ENCODE measurements around the gene NDUFA7. TPM values are rescaled to one million over a fixed set of nuclear protein-coding genes. Genes with fewer than 3 reads are reported as not detected.
"Not testable (repeated sequence)": the region's sequence is repeated elsewhere in the genome, so short reads cannot be mapped to it uniquely, and the experiment has no call there.

The NDUFA7 gene
- total RNA-seq, 1 experiment from 2014 or later = 25.6 TPM

DNA sequence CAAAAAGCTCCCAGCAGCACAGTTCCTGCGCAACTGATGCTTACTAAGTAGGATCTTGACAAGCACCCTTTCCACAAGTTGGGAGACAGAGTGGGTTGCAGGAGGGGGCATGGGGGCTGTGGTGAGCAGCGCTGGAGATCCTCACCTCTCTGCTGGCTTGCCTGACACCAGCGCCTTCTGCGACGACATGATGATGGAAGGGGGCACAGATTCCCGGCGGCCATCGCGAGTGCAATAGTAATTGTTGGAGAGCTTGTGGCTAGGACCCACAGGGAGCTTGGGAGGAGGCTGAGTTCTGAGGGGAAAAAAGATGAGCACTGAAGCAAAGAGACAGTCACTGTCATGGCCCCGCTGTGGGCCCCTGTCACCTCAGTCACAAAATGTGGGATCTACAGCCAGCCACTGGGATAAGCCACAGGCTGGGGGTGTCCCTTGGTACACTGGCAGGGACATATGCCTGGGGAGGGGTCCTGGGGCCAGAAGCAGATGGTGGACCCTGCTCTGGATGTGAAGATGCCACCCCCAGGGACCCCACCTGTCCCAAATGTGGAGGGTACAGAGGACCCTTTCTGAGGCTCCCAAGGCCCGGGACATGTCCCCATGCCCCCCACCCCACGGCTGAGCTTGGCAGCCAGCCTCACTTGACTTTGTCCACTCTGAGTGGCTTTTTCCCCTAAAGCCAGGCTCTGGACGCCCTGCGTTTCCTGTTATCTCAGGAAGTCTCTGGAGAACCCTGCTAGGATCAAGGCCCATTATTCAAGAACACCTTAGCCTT, 4.6 kb downstream of the NDUFA7 start:
- no peak for DNase-seq
- H3K27me3 ChIP-seq = no peaks in the 10 kb centered on the region
- no peak overlapping the region for H3K27ac ChIP-seq
- no peaks in the 10 kb centered on the region for H3K36me3 ChIP-seq
- no peaks in the 10 kb centered on the region for H3K9me3 ChIP-seq (replicated peaks)
- peaks cover 5% of the 10 kb centered on the region; the same call in 1 of the 2 replicates for H3K4me1 ChIP-seq
- no peak overlapping the region for H3K4me3 ChIP-seq

DNA sequence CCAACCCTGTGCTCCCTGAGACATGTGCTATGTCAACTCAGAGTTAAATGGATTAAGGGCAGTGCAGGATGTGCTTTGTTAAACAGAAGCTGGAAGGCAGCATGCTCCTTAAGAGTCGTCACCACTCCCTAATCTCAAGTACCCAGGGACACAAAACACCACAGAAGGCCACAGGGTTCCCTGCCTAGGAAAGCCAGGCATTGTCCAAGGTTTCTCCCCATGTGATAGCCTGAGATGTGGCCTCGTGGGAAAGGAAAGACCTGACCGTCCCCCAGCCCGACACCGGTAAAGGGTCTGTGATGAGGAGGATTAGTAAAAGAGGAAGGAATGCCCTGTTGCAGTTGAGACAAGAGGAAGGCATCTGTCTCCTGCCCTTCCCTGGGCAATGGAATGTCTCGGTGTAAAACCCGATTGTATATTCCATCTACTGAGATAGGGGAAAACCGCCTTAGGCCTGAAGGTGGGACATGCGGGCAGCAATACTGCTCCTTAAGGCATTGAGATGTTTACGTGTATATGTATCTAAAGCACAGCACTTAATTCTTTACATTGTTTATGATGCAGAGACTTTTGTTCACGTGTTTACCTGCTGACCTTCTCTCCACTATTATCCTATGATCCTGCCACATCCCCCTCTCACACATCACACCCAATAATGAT, 6.1 kb downstream of the NDUFA7 start:
- not testable (repeated sequence) for DNase-seq; H3K36me3 ChIP-seq; H3K27ac ChIP-seq; H3K9me3 ChIP-seq (replicated peaks); H3K27me3 ChIP-seq; H3K4me1 ChIP-seq; H3K4me3 ChIP-seq

DNA sequence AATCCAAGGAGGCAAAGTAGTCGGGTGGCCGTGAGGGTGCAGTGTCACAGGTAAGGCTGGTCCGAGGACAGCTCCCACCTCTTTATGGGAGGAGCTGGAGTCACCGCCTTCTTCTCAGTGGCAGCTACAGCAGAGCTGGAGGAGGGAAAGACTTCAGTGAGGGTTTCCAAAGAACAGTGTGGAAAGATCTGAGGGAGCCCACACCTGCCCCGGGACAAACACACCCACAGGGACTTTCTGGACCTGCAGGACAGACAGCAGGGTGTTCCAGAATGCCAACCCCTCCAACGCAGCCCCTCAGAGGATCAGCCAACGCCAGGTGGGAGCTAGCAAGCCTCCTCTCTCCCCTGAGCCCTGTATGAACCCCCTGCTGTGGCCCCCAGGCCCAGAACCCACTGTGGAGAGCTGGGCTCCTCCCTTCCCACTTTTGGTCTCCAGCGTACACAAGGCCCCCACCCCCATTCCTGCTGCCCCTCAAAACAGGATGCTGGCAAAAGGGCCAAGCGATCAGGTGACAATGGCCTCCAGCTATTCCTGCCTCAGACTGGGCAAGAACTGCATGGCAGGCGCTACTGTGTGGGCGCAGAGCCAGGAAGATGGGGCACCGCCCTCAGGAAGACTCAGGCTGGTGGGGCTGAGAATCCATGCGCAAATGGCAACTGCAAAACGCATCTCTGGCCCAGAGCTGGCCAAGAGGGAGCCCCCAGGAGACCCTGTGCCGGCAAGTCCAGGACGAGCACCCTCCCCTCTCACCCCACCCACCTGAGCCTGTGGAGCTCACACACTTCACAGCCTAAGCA, 9.5 kb downstream of the NDUFA7 start:
- H3K27ac ChIP-seq = no peak overlapping the region
- peaks cover 3% of the 10 kb centered on the region; the same call in 1 of the 2 replicates for H3K36me3 ChIP-seq
- no peaks in the 10 kb centered on the region for H3K9me3 ChIP-seq (replicated peaks)
- DNase-seq = no peak
- H3K27me3 ChIP-seq = no peaks in the 10 kb centered on the region
- H3K4me3 ChIP-seq = no peak overlapping the region
- H3K4me1 ChIP-seq = no peaks in the 10 kb centered on the region

DNA sequence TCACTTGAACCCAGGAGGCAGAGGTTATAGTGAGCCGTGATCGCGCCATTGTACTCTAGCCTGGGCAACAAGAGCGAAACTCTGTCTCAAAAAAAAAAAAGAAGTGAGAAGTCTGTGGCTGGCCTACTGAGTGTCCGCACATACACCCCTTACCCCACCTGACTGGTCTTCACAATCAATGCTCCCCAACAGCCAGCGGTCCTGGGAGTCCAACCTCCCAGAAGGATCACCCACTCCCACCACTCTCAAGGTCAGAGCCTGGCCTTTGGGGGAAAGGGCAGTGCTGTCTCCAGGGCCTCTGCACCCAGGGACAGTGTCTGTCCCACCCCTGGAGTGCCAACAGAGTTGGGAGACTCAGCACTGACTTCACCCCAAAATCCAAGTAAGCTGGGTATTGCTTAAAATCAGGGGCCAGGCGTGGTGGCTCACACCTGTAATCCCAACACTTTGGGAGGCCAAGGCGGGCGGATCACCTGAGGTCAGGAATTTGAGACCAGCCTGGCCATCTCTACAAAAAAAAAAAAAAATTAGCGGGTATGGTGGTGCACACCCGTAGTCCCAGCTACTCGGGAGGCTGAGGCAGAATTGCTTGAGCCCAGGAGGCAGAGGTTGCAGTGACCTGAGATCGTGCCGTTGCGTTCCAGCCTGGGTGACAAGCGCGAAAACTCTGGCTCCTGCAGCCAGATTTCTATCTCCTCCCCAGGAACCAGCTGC, 10.7 kb downstream of the NDUFA7 start:
- no peak overlapping the region for H3K4me3 ChIP-seq
- no peaks in the 10 kb centered on the region for H3K27me3 ChIP-seq
- no peak overlapping the region for H3K27ac ChIP-seq
- no peaks in the 10 kb centered on the region for H3K9me3 ChIP-seq (replicated peaks)
- no peaks in the 10 kb centered on the region for H3K4me1 ChIP-seq
- H3K36me3 ChIP-seq = peaks cover 3% of the 10 kb centered on the region; the same call in 1 of the 2 replicates
- DNase-seq = no peak

DNA sequence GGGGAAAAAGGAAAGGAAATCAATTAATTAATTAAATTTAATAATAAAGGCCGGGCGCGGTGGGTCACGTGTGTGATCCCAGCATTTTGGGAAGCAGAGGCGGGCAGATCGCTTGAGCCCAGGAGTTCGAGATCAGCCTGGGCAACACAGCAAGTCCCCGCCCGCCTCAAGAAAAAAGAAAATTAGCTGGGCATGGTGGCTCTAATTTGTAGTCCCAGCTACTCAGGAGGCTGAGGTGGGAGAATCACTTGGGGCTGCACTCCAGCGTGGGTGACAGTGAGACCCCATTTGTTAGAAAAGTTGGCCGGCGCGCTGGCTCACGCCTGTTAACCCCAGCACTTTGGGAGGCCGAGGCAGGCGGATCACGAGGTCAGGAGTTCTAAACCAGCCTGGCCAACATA, 12.3 kb downstream of the NDUFA7 start:
- Histone ChIP-seq H3K4me3 (no peak overlapping the region; the same call in 1 of the 2 replicates), H3K27ac (no peak overlapping the region), H3K36me3 (peaks cover 3% of the 10 kb centered on the region; the same call in 1 of the 2 replicates), H3K9me3 (replicated peaks) (no peaks in the 10 kb centered on the region), H3K27me3 (no peaks in the 10 kb centered on the region), H3K4me1 (peaks cover 3% of the 10 kb centered on the region; the same call in 1 of the 2 replicates)
- DNase-seq = peak in 1 of 2 experiments; percentile 0

DNA sequence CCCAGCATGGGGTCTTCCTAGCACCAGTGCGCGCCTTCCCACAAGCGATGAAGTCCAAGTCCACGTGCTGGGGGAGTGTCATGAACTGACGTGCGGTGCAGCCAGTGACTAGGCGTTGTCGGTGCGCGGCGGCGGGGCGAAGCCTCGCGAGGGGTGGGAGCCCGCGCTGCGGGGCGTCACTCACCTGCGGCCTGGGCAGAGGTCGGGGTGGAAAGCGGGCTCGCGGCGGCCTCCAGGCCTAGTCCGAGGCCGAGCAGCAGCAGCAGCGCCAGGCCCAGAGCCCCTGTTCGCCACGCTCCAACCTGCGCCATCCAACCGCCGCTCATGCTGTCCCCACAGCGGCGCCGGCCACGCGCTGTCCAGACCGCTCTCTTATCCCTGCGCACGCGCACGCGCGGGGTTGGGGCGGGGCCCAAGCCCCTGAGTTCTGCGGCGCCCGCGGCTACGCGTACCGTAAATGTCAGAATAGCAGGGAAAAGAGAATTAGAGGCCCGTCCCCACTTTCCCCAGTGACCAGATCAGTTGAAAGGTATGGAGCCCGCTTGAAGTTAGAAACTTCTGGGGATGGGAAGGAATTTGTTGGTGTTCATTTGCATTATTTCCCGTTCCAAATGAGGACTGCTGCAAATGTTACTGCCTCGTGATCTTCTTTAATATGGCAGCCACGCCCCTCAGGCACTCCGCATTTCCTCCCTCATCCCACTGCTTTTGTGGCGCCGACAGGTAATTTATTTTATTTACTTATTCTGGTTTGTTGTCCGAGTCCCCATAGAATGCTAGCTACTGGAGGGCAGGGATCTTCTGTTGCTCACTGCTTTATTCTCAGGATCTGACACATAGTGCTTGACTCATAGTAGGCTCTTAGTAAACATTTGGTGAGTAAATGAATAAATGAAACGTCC, 13.0 kb downstream of the NDUFA7 start, which contains the start of gene CD320:
Gene CD320 (minus strand): TSS at position 394 of the 902 bp plus-strand sequence. CDS start 68 bp downstream, at position 326.
- H3K9me3 ChIP-seq (replicated peaks) = no peaks in the 10 kb centered on the region
- peak; percentile 86 to 90 for DNase-seq
- peak within 1 kb of the TSS; percentile 78 for H3K27ac ChIP-seq
- H3K4me1 ChIP-seq = peaks cover 3% of the 10 kb centered on the region; the same call in 1 of the 2 replicates
- peak within 1 kb of the TSS; percentile 72 for H3K4me3 ChIP-seq
- no peaks in the 10 kb centered on the region for H3K27me3 ChIP-seq
- H3K36me3 ChIP-seq = peaks cover 3% of the 10 kb centered on the region; the same call in 1 of the 2 replicates

DNA sequence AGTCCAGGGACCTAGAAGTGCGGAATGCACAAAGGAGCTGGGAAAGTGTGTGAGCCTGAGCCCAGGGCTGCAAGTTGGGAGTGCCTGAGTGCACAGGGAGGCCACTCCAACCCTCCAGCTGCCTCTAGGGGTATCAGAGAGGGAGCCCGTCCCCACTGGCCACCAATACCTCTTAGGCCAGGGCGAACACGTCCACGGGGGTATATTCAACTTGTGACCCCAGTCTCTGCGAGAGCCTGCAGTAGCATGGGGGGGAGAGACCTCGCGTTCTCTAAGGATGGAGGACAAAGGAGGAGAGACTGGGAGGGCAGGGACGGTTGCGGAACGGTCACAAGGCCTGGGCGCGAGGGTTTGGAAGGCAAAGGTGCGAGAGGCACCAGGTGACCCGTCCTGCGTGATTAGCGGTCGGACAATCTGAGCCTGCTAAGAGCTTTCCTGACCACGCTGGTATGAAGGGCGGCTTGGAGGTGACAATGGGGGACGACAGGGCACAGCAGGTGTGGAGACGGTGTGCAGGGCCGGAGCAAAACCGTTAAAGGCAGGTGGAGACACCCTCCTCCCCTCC, 13.7 kb downstream of the NDUFA7 start:
- no peaks in the 10 kb centered on the region for H3K27me3 ChIP-seq
- no peaks in the 10 kb centered on the region for H3K9me3 ChIP-seq (replicated peaks)
- peak overlapping the region; percentile 72 for H3K4me3 ChIP-seq
- H3K27ac ChIP-seq = peak overlapping the region; percentile 78
- DNase-seq = peak in 1 of 2 experiments; percentile 40
- H3K36me3 ChIP-seq = peaks cover 3% of the 10 kb centered on the region; the same call in 1 of the 2 replicates
- H3K4me1 ChIP-seq = peaks cover 6% of the 10 kb centered on the region; the same call in 1 of the 2 replicates

DNA sequence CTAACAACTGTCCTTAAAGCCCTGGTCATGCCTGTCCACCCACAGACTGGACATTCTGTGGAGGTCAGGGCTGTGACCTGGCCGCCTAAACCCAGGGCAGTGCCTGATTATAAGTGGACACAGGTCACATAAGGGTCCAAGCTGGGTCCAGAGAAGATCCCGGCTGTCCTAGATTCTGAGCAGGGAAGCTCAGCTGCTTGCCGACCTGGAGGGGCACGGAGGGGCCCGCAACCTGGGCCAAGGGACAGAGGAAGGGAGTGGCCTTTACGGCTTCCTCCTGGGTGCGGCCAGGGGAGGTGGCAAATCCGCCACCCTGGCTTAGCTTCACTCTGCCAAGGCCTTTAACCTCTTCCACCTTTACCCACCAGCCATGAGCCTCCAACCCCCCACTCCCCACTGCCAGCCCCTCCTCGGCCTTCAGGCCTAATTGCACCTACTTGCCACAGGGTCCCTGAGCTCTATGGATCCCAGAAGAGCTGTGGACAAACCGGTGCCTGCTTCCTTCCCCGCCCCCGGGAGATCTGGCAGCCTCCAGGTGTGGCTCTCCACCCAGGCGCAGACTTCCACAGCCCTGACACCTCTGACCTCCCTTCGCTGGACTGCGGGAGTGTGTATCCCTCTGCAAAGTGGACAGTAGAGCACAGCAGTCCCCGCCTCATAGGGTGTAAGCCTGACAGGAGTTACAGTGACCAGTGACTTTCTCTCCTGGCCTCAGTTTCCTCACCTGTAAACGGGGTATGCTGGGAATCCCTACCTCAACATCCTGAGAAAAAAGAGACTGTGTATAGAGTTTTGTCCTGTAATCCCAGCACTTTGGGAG, 14.7 kb downstream of the NDUFA7 start:
- H3K27ac ChIP-seq = no peak overlapping the region
- no peaks in the 10 kb centered on the region for H3K9me3 ChIP-seq (replicated peaks)
- H3K4me3 ChIP-seq = no peak overlapping the region
- peak in 1 of 2 experiments; percentile 1 for DNase-seq
- H3K36me3 ChIP-seq = peaks cover 3% of the 10 kb centered on the region; the same call in 1 of the 2 replicates
- H3K27me3 ChIP-seq = no peaks in the 10 kb centered on the region
- H3K4me1 ChIP-seq = peaks cover 9% of the 10 kb centered on the region; the same call in 1 of the 2 replicates

DNA sequence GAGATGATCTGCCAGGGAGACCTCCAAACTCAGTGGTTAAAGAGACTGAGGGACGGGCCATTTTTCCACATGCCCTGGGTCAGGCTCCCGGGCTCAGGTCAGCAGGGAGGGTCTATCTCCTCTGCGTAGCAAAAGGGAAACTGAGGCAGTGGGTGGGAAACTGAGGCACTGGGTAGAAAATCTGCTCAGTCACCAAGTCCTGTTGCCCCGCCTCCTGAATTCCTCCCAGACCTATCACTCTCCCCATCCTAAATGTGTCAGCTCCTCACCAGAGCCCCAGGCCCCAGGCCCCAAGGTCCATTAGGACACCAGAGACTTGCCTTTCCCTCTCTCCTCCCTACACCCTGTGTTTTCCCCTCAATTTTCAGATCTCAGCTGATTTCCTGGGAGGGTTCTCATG, 15.4 kb downstream of the NDUFA7 start:
- peaks cover 9% of the 10 kb centered on the region; the same call in 1 of the 2 replicates for H3K4me1 ChIP-seq
- no peaks in the 10 kb centered on the region for H3K9me3 ChIP-seq (replicated peaks)
- no peak overlapping the region for H3K27ac ChIP-seq
- no peak overlapping the region for H3K4me3 ChIP-seq
- H3K27me3 ChIP-seq = no peaks in the 10 kb centered on the region
- DNase-seq = no peak
- no peaks in the 10 kb centered on the region for H3K36me3 ChIP-seq

DNA sequence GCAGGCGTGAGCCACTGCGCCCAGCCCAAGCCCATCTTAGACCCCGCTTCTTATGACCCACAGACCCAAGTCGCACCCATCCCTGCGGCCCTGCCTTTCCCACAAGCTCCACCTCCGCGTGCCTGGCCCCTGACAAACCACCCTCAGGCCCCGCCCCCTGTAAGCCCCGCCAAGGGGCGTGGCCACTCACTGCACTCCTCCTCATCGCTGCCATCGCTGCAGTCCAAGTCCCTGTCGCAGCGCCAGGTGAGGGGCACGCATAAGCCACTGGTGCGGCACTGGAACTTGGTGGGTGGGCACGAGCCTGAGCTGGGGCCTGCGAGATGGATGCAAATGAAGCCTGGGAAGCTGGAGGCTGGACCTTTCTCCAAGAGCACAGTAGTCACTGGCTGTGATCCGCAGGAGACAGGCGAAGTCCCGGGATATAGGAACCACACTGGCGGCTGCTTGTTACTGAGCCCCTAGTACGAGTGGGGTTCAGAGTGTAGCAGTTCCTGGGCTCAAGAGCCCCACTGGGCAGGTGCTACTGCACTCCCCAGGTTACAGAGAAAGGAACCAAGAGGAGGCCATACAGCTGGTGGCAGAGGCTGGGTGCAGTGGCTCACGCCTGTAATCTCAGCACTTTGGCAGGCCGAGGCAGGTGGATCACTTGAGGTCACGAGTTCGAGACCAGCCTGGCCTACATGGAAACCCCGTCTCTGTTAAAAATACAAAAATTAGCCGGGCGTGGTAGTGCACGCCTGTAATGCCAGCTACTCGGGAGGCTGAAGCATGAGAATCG, 16.1 kb downstream of the NDUFA7 start:
- no peaks in the 10 kb centered on the region for H3K27me3 ChIP-seq
- no peaks in the 10 kb centered on the region for H3K9me3 ChIP-seq (replicated peaks)
- H3K36me3 ChIP-seq = no peaks in the 10 kb centered on the region
- DNase-seq = peak; percentile 35 to 50
- H3K27ac ChIP-seq = no peak overlapping the region
- H3K4me1 ChIP-seq = peaks cover 9% of the 10 kb centered on the region; the same call in 1 of the 2 replicates
- no peak overlapping the region for H3K4me3 ChIP-seq

DNA sequence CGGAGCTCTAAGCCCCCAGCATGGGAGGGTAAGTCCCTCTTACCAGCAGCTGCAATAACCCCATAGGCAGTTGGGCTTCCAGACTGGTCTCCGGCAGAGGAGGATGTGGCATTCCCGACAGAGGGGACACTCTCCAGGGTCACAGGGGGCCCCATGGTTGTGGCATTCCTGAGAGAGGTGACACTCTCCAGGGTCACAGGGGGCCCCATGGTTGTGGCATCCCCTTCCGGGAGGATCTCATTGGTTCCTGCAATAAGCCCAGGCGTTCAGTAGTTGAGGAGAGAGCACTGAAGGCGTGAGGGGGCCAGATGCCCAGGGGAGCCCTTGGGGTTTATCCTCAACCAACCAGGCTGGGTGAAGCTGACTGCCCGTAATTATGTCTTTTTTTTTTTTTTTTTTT, 18.4 kb downstream of the NDUFA7 start:
- no peaks in the 10 kb centered on the region for H3K27me3 ChIP-seq
- H3K4me1 ChIP-seq = peaks cover 9% of the 10 kb centered on the region; the same call in 1 of the 2 replicates
- DNase-seq = peak in 1 of 2 experiments; percentile 3
- no peaks in the 10 kb centered on the region for H3K36me3 ChIP-seq
- H3K4me3 ChIP-seq = no peak overlapping the region
- no peak overlapping the region for H3K27ac ChIP-seq
- no peaks in the 10 kb centered on the region for H3K9me3 ChIP-seq (replicated peaks)

DNA sequence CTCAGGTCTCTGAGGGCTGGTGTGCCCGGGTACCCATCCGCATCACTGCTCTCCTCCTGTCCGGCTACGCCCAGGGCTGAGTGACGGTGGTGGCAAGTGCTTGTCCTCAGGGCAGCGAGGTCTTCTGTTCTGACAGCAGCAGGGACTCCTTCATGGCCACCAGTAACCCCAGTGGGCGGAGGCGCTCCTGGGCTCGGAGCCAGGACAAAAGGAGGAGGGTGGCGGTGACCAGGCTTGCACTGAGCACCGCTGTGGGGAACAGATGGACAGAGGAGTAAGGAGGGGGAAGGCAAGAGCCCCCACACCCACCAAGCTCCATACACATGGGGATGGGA, 18.9 kb downstream of the NDUFA7 start:
- H3K4me3 ChIP-seq = no peak overlapping the region
- no peaks in the 10 kb centered on the region for H3K36me3 ChIP-seq
- peaks cover 9% of the 10 kb centered on the region; the same call in 1 of the 2 replicates for H3K4me1 ChIP-seq
- no peaks in the 10 kb centered on the region for H3K27me3 ChIP-seq
- no peaks in the 10 kb centered on the region for H3K9me3 ChIP-seq (replicated peaks)
- H3K27ac ChIP-seq = no peak overlapping the region
- peak; percentile 44 to 59 for DNase-seq
